Stimulated activated CD4-positive, alpha-beta T cell treated with anti-CD3 and anti-CD28 coated beads, Interleukin-2, amount 100 ng/mL, for 48 hours (primary cell): ENCODE results near the gene PPFIBP1.

Source experiments
- DNase-seq, 2 donors: peaks; one replicate each; pipeline ENCODE4 v3.0.0-alpha.2; 2020

Gene PPFIBP1

DNA sequence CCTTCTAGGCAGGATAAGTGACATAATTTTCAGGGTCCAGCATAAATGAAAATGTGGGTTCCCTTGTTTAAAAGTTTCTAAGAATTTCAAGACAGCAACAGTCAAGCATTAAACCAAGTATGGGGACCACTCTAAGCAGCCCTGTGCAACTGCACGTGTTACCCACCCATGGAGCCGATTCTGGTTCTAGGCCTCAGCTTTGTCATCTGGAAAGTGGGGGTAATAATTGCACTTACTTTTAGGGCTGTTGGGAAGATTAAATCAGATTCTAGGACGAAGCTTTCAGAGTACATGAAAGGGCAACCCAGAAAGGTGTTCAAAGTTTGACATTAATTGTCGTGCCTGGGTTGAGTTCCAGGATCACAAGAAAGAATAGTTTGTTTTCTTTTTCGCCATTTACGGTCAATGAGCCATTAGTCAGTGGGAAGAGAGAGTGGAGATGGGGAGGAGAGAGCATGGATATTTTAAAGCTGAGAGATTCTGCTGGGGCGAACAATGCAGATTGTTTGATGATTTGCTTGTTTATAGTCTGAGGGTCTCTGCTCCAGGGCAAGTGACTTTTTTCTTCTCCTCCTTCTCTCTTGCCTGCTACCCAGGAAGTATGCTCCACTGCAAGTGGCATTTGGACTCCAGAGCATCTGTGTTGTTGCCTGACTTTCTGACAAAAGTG lies 10.7 kb upstream of the PPFIBP1 start:
- DNase-seq: no peak

DNA sequence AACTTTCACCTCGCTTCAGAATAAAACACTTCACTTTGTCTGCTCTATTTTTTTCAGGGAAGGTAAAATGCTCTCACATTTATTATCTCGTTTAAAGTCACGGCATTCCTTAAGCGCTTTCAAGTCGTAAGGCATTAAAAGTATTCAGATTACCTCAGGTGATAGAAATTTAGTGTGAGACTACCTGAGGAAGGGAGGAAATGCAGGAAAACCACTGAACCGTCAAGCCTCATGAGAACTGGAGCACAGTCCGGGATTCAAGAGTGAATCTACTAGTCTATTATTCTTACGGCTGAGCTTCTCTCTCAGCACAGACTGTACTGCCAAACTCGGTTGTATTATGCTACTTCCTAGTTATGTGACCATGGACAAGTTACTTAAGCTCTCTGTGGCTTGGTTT lies 8.3 kb upstream of the PPFIBP1 start:
- DNase-seq: no peak

DNA sequence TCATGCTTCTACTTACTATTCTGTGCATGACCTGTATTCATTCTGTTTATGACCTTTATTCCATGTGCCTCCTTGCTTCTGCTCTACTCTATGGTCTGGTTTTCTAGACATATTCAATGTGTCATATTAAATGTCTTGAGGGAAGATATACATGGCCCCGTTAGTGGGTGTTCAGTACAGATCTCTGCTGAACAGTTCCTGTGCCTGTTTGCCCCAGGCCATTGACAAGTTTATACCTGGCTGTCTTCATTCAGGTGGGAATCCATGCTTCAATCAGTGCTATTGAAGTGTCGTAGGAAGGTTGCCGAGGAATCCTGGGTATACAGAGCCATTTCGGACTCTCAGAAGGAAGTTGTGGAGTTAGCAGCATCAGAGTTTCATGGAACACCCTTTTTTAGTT lies 7.4 kb upstream of the PPFIBP1 start:
- DNase-seq: no peak

DNA sequence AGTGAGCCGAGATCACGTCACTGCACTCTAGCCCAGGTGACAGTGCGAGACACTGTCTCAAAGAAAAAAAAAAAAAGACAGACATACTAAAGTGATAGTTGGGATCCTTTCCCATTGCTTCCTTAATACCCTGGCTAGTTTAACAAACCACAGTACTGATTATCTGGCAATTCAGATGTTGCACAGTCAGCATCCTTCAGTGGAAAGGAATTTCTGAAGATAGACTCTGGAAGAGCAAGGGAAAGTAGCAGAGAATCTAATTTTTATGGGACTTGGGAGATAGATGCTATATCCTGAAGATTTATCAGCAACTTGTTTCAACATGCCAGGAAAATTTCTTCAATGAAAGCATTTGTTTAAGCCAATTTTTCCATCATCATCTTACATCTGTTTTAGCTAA lies 6.5 kb upstream of the PPFIBP1 start:
- DNase-seq: no peak

DNA sequence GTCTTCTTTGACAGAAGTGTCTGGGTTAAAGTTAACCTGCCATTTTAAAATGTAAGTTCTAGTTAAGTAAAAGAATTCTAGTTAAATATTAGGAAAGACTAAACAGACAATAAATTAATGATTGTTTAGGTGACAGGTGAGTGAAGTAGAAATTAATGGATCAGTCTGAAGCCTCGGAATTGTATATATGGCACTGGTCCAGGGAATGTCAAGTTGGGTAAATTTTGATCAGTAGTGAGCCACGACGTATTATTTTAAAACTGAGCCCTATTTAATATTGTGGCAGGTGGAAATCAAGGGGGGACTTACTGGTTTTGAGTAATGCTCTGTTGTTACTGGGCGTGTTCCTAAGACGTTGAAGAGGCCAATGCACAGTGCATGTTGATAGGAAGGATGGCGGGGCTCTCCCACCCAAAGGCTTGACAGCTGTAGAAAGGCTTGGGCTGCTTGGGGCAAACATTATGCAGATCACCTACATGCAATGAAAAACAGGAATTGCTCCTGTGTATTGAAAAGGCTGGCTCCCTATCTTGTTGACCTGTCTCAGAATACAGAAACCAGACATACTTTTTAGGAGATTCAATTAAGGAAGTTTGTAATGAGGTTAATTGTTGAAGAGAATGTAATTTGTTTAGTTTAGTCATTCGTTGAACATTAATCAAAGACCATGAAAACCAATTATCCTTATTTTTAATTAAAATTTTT lies 5.9 kb upstream of the PPFIBP1 start:
- no peak for DNase-seq

DNA sequence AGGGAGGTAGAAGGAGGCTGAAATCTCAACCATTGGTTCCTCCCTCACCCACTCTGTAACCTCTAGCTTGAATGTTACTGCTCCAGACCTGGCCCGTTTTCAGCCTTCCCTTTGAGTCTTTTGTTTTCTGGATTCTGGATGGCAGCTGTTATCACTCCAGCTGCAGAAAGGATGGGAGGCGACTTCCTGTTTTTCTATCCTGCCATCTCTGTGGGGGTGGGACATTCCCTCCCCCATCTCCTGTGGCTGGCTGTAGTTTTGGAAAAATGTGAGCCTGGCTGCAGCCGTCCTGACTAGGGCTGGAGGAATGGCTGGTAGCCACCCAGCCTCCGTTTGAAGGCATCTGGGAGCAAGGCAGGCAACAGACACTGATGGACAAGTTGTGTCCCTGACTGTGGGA lies 2.9 kb upstream of the PPFIBP1 start:
- no peak for DNase-seq

DNA sequence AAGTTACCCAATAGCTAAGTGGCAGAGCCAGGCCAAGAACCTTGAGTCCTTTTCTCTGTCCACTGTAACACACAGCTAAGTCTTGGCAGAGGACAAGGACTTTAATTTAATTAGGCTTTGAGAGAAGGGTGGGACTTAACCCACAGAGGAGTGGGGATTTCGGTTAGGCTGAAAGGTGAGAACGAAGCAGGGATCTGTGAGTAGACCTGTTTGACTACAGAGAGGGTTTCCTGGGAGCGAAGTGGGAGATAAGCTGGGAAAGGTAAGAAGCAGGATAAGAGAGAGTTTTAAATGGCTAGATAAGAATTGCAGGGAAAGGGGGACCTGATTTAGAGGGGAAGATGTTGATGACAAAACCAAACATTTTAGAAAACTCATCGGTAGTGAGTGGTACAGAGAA lies 2.0 kb upstream of the PPFIBP1 start:
- no peak for DNase-seq

DNA sequence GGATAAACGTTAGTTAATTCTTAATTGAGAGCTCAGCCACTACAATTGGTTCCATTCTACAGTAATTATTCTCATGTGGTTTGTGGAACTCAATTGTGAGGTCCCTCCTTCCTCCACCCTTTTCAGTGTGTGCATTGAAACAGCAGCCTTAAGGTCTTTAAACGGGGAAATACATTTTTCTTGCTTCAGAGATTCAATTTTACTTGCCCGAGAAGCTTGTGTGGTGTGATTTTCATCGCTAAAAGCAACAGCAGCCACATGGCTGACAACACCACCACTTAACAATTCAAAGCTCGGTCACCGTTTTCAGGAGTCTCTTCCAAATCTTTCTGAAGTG lies 733 bp upstream of the PPFIBP1 start:
- DNase-seq: no peak

DNA sequence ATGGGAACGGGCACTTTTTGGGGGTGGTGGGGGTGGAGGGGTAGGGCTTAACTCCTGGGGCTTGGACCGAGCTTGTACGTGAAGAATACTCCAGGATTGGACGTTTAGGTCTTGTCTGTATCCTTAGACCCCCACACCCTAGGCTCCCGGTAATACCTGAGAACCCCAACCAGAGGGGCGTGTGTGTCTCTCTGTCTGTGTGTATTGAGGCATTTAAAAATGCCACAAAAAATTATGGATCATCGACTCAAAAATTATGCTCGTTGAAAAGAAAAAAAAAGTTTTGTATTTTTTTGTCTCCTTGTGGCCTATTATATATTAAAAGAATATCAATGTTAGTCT lies 459 bp downstream of the PPFIBP1 start:
- no peak for DNase-seq

DNA sequence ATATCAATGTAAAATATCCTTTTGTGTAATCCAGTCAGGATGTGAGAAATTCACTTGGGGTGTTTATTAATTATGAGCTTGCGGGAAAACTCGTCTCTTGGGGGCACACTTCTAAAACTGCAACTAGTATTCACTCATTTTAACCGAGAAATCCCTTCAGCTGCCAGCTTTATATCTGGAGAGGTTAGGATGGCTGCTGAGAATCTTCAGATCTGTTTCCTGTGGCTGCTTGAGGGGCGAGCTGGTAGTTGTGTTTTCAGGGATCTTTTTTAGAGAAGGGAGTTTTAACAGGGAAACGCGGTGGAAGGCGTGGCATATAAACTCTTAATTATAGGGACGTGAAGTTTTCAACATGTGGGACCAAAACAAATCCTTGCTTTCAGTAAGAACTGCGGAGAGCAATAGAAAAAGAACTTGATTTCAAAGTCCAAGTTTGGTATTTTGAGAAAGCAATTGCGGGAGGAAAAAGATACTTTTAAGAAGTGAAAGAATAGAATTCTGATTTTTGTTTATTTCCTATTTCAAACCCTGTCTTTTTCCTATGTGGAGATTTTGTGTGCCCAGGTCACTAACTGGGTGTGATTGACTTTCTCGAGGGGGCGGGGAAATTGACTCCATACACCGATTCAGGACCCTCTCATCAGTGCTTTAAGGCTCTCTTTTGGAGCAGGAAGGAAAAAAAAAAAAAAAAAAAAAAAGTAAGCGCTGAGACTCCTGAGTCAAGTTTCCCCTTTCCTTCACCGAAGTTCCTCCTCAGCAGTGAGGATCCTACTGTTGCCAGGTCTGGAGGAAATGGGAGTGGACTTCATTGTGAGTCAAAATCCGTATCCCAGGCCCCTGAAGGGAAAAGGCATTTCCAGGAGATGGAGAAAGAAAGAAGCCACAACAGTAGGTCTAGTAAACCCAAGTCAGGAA lies 1.1 kb downstream of the PPFIBP1 start:
- no peak for DNase-seq

DNA sequence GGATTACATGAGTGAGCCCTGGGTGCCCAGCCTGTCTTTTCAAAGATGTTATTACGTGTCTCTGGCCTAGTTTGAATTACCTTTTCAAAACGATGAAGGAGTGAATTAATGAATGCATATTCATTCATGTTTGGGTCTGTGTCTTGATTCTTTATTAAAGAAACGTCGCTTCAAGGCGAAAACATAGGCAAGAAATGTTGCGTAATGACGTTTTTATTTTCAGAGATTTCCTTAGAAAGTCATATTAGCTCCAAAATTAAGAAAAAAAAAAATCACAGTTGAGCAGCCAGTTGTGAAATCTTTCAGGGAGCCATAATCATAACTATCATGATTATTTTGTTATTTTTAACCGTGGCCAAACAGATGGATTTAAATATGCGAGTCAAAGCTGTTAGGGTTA lies 3.5 kb downstream of the PPFIBP1 start:
- DNase-seq: no peak

DNA sequence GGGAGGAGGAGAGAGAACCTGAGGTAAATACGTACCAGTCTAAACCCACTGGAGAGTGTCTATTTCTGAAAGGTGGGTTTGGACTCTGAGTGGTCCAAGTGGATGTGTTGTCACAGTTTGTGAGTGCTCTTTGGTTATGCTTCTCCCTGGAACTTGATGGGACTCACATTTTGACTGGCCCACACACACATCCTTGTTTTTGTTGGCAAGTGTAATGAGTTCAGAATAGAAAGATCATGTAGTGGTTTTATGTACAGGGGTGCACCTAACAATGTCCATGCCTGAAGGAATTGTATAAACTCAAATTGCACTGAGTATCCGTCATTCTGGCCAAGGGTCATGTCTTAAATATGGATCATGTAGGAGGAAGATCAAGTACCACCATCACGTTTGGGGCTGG lies 4.8 kb downstream of the PPFIBP1 start:
- DNase-seq: no peak

DNA sequence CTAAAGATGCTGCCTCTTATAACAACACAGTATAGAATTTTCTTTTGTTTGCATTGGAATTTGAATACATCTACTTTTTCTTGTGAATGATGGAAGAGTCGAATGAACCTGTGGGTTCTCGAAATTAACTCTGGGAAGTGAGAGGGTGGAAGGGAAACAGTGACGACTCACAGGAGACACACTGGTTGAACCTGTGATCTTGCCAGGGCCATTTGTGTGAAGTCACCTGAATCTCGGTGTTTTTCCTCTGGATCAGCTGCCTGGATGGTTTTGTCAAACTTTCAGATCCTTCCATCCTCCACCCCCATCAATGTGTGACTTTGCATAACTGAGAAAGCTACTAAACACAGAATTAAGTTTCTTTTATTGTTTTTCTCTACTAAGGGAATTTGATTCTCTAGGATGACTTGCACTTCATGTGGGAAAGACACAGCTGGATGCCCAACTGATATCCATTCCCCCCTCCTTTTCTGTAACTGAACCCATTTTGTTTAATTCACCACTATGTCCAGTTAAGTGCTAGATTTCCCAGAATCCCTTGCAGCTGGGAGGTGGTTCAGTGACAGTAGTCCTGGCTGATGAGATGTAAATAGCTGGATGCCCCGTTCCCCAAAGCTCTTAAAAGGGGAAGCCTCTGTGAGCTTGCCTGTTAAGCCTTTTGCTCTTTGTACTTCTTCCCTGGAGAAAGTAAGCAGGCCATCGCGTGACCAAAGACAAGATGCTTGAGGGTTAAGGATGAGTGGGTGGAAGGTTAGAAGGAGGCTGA lies 6.3 kb downstream of the PPFIBP1 start:
- DNase-seq: no peak

DNA sequence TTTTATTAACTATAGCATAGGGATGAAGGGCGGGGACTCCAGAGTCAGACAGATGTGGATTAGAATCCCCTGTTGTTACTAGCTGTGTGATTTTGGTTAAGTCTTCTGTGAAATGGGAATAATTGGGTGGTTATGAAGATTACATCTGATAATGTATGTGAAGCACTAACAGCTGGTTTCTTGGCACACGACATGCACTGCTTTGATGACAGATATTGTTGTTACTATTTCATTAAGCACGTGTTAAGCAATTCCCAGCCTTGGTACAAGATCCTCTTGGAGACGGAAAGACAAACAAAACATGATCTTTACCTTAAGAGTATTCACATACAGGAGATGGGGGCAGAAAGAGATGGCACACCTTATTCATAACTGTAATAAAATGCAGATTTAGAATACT lies 7.9 kb downstream of the PPFIBP1 start:
- no peak for DNase-seq

DNA sequence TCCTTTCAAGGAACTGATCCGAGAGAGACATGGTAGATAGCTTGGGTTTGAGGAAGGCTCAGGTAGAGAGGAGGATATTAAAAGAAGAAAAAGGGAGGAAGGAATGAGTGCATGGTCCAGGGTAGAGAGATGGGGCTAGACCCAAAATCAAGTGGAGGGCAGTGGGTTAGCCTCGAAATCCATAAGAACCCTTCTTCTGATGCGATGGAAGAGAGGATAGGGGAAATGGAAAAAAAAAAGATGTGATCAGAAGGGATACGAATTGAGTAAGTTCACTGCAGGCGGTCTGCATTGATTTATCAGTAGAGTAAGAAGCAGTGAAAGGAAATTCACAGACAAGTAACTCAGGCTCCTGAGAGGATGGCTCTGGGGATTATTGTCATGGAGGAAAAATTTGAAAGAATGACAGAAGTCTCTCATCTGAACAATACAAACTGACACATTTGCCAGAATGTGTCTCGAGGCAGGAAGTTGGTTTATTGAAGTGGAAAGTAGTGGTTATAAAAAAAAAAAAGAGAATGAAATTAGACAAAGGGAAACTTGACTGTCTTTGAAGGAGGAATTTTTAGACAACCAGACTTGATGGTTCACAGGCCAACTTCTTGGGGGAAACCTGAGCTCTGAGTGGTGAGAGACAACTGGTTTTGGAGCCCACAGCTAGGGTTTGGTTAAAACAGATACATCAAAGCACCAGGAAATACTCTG lies 10.2 kb downstream of the PPFIBP1 start:
- DNase-seq: peak in 1 of 2 donors; percentile 15

DNA sequence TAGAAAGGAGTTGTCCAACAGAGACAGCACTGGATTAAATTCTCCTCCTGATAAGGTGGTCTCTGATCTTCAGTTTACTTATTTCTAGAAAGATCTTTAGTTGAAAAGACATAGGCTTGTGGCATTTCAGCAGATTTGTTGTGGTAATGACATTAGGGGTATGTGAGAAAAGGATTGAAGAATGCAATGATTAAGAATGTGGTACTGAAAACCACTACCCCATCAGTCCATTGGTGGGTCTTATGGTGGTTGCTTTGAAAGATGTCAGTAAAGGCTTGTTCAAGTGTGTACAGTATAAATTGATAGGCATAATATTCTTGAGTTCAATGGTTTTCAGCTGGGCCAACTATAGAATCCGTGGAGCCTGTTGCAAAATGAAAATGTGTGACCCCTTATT lies 10.8 kb downstream of the PPFIBP1 start:
- no peak for DNase-seq

DNA sequence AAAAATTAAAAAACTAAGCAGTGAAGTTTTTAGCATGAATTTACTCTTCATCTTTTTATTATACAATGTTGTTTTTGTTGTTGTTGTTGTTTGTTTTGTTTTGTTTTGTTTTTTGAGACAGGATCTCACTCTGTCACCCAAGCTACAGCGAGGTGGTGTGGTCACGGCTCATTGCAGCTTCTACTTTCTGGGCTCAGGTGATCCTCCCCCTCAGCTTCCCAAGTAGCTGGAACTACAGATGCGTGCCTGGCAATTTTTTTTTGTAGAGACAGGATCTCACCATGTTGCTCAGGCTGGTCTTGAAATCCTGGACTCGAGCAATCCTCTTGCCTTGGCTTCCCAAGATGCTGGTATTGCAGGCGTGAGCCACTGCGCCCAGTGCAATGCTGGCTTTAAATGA lies 11.3 kb downstream of the PPFIBP1 start:
- no peak for DNase-seq

DNA sequence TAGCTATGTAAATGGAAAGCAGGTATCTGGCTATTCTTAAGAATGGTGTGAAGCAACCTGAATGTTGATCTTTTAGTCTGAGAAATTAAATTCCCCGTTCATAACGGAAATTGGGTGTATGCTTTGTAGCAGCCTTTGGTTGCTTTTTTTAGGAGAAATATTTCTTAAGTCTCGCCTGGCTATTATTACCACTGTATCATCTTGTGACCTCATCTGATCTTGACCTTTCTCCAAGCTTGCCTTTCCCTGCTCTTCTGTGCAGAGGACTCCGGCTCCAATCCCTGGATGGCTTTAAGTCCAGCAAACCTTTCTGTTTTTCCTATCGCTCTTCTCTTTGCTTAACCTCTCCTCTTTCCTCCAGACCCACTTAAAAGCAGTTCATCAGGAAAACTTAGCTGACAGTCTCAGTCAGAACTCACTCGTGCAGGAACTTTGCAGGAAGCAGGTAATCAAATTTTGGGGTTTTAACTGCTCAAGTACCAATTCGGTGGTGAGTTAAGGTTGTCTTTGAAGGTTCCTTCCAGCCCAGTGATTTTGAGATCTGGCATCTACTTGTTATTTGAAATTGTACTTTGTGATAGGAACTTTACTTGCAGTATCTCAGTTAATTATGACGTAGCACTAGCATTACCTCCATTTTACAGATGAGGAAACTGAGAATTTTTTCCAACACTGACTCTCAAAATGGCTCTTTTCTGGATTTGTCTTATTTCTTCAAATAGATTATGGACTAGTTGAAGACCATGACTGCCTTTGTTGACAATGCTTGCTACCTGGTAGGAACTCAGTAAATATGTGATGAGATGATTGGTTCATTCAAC lies 14.1 kb downstream of the PPFIBP1 start:
- DNase-seq: no peak

DNA sequence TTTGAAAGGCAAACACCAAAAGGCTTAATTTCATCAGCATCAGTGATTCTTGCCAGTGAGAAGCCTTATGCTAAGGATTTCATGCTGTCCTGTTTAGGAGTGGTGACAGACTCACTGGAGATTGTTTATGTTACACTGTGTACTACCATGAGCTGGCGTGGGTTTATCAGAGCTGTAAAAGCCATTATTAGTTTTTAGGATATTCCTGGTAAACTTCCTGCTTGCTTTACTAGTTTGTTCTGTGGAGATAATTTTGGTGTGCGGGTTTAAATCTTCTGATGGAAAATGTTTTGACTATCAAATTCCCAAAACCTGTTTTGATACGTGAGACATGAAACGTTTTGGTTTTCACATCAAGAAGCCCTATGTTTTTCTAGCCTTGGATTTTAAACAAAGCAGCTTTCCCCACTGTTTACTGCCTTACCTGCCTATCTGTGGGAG lies 15.2 kb downstream of the PPFIBP1 start:
- DNase-seq: no peak

DNA sequence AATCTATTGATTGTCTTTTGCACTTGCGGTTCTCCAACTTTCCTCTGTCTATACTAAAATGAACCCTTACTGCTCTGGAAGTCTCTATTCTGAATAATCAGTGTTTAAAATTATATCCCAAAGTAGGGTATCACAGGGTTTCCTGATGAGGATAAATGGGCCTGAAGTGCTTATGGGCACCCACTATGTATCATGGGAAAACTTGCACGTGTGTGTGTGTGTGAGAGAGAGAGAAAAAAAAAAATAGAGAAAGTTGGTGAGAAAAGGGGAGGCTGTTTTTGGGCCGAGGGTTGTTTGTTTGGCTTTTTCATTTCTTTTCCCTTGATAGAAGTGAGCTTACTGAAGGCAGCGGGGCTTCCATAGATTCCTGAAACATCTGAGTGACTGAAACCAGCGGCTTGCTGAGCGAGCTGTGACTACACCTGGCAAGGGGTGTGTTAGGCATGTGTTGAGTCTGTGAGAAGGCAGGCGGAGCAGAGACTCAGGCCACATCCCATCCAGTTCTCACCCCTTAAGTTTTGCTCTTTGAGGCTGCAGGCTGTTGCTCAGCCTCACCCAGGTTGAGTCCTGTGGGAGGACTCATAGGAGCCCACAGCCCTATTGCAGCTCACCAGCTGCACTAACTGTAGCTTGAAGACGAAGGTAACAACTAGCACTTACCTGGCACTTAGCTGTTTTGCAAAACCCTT lies 17.2 kb downstream of the PPFIBP1 start:
- no peak for DNase-seq

DNA sequence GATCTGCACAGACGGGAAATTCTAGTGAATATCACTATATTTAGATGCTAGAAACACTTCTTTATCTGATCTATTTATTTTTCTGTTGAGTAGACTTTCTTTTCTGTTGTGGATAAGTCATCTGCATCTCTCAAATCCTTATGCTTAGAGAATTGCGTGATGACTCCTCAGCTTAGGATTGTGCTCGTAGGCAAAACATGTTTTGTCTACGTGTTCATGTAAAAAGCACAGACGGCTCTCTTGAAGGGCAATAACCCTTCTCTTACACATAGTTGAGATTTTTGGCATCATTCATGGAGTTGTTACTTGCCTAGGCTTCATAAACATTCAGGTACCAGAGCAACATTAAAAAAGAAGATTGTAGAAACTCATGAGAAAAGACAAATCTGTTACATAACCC lies 18.6 kb downstream of the PPFIBP1 start:
- DNase-seq: no peak
